ENCODE results near the gene CDT1. TPM values are rescaled to one million over a fixed set of nuclear protein-coding genes. Genes with fewer than 3 reads are reported as not detected.

The CDT1 gene
- total RNA-seq, 2 donors from 2014 or later: 0.71 TPM; not detected in 1

DNA sequence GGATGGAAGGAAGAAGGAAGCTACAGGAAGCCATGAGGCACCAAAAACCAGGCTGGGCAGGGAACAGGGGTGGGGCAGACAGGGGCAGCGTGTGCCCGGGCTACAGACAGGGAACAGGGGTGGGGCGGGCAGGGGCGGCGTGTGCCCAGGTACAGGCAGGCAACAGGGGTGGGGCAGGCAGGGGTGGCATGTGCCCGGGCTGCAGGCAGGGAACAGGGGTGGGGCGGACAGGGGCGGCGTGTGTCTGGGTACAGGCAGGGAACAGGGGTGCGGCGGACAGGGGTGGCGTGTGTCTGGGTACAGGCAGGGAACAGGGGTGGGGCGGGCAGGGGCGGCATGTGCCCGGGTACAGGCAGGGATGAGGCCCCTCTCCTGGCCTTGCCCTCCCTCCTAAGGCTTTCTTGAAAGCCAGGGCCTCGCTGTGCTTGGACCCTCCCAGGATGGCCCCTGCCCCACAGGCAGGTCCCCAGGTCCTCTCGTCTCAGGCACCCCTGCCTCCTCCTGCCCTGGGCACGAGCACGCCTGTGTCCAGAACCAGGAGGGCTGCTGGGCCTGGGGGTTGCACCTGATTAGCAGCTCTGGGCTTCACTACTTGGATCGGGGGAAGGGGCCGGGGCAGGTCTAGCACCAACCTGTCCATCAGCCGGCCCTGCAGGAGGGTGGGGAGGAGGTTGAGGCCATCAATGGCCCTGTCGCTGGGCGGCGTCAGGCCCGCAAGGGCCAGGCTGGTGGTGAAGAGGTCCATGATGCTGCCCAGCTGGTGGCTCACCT is 22.7 kb downstream of the CDT1 start:
- no peak for ATAC-seq (ENCODE audit: insufficient number of reproducible peaks, low FRiP score, low read depth)
- no peak overlapping the region for H3K27ac ChIP-seq
- H3K27me3 ChIP-seq (replicated peaks; ENCODE audit: insufficient read depth): no peaks in the 10 kb centered on the region
- peaks cover 27% of the 10 kb centered on the region for H3K36me3 ChIP-seq
- H3K4me3 ChIP-seq: no peak overlapping the region
- H3K4me1 ChIP-seq (ENCODE audit: control insufficient read depth in 1 of 2, low read depth in 2 of 2): no peaks in the 10 kb centered on the region
- no peak for DNase-seq (ENCODE audit: low spot score)
- no peak for TF ChIP-seq CTCF (IDR thresholded peaks at IDR 0.05)
- H3K9me3 ChIP-seq: no peaks in the 10 kb centered on the region

- TF ChIP-seq CTCF (IDR thresholded peaks at IDR 0.05): no peak
- no peaks in the 10 kb centered on the region for H3K27me3 ChIP-seq (replicated peaks; ENCODE audit: insufficient read depth)
- H3K36me3 ChIP-seq: peaks cover 12% of the 10 kb centered on the region
- ATAC-seq (ENCODE audit: insufficient number of reproducible peaks, low FRiP score, low read depth): no peak
- no peak overlapping the region for H3K4me3 ChIP-seq
- no peak overlapping the region for H3K27ac ChIP-seq
- no peak for DNase-seq (ENCODE audit: low spot score)
- H3K4me1 ChIP-seq (ENCODE audit: control insufficient read depth in 1 of 2, low read depth in 2 of 2): no peaks in the 10 kb centered on the region
- H3K9me3 ChIP-seq: no peaks in the 10 kb centered on the region
Observed at GRCh38 chr16:88827727-88828126, 24.1 kb downstream of the CDT1 start.

DNA sequence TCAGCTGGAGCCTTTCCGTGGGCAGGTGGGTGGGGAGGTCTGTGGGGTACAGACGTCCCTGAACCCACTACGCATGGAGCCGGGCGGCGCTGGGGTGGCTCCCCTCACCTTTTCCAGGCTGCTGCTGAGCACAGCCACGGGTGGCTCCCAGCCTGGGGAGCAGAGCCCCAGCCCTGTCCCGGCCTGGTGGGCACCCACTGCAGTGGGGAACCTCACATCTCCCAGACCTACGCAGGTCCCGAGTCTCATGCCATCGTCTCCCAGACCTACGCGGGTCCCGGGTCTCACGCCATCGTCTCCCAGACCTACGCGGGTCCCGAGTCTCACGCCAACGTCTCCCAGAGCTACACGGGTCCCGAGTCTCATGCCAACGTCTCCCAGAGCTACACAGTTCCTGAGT is 25.1 kb downstream of the CDT1 start:
- ATAC-seq (ENCODE audit: insufficient number of reproducible peaks, low FRiP score, low read depth) (no peak), DNase-seq (ENCODE audit: low spot score) (no peak)
- H3K9me3 ChIP-seq: no peaks in the 10 kb centered on the region
- no peaks in the 10 kb centered on the region for H3K27me3 ChIP-seq (replicated peaks; ENCODE audit: insufficient read depth)
- H3K4me3 ChIP-seq: no peak overlapping the region
- TF ChIP-seq CTCF (IDR thresholded peaks at IDR 0.05): no peak
- H3K36me3 ChIP-seq: peaks cover 7% of the 10 kb centered on the region
- H3K4me1 ChIP-seq (ENCODE audit: control insufficient read depth in 1 of 2, low read depth in 2 of 2): no peaks in the 10 kb centered on the region
- no peak overlapping the region for H3K27ac ChIP-seq

DNA sequence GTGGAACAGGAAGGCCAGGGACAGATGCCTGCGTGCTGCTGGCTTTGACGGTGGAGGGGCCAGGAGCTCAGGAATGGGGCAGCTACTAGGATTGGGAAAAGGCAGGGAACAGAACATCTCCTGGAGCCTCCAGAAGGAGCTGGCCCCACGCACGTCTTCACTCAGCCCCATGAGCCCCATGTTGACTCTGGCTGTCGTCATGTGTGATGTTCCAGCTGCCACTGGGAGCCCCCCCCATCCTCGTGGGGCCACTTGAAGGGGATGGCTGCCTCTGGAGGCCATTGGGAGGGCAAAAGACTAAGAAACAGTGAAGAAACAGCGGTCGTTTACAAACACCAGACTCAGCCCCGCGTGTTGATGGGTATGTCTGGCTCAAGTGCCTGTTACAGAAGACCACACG is 26.7 kb downstream of the CDT1 start:
- Histone ChIP-seq H3K9me3 (no peaks in the 10 kb centered on the region), H3K27me3 (replicated peaks; ENCODE audit: insufficient read depth) (no peaks in the 10 kb centered on the region), H3K4me1 (ENCODE audit: control insufficient read depth in 1 of 2, low read depth in 2 of 2) (no peaks in the 10 kb centered on the region), H3K36me3 (peaks cover 4% of the 10 kb centered on the region), H3K4me3 (no peak overlapping the region), H3K27ac (no peak overlapping the region)
- no peak for ATAC-seq (ENCODE audit: insufficient number of reproducible peaks, low FRiP score, low read depth)
- no peak for TF ChIP-seq CTCF (IDR thresholded peaks at IDR 0.05)
- no peak for DNase-seq (ENCODE audit: low spot score)

GRCh38 chr16:88830783-88831182 is 27.2 kb downstream of the CDT1 start:
- no peak overlapping the region for H3K27ac ChIP-seq
- H3K27me3 ChIP-seq (replicated peaks; ENCODE audit: insufficient read depth): no peaks in the 10 kb centered on the region
- no peak for TF ChIP-seq CTCF (IDR thresholded peaks at IDR 0.05)
- H3K4me3 ChIP-seq: no peak overlapping the region
- H3K36me3 ChIP-seq: peaks cover 7% of the 10 kb centered on the region
- H3K9me3 ChIP-seq: no peaks in the 10 kb centered on the region
- ATAC-seq (ENCODE audit: insufficient number of reproducible peaks, low FRiP score, low read depth) (no peak), DNase-seq (ENCODE audit: low spot score) (no peak)
- no peaks in the 10 kb centered on the region for H3K4me1 ChIP-seq (ENCODE audit: control insufficient read depth in 1 of 2, low read depth in 2 of 2)

Measured in thoracic aorta (tissue), 2 donors.